Nephron progenitor cell (in vitro differentiated cells): ENCODE data around the gene CCT8L2.
"Not testable (repeated sequence)": the region's sequence is repeated elsewhere in the genome, so short reads cannot be mapped to it uniquely, and the experiment has no call there.

ENCODE experiments used
- DNase-seq: peaks from one replicate; pipeline ENCODE4 v3.0.0; 2021
- H3K27ac Mint-ChIP-seq: 2 replicates; pipeline ENCODE4 v1.8.0; 2021; ENCODE audit warnings: mild to moderate bottlenecking, moderate library complexity, mixed read lengths
- H3K27me3 Mint-ChIP-seq: 2 replicates; pipeline ENCODE4 v1.8.0; 2021; ENCODE audit warnings: mild to moderate bottlenecking, low read depth, mixed read lengths; ENCODE audit not compliant: poor library complexity
- H3K36me3 Mint-ChIP-seq: 2 replicates; pipeline ENCODE4 v1.8.0; 2021; ENCODE audit warnings: low read depth, mixed read lengths
- H3K4me1 Mint-ChIP-seq: 2 replicates; pipeline ENCODE4 v1.8.0; 2021; ENCODE audit warnings: mixed read lengths
- H3K4me3 Mint-ChIP-seq: 2 replicates; pipeline ENCODE4 v1.8.0; 2021; ENCODE audit warnings: mild to moderate bottlenecking, moderate library complexity, mixed read lengths
- H3K9me3 Mint-ChIP-seq: 2 replicates; pipeline ENCODE4 v1.8.0; 2021; ENCODE audit warnings: mild to moderate bottlenecking, moderate library complexity, mixed read lengths
- CTCF ChIP-seq: fragments of 200-600 bp; sonication (generic); IDR thresholded peaks from 2 replicates; pipeline ENCODE4 v1.5.0; 2021; ENCODE audit warnings: antibody characterized with exemption

Gene CCT8L2

GRCh38 chr22:16608931-16609330 is 16.3 kb upstream of the CCT8L2 start:
- DNase-seq, result no peak
- Mint-ChIP-seq H3K4me1 (no peaks in the 10 kb centered on the region), H3K36me3 (peaks cover 5% of the 10 kb centered on the region), H3K9me3 (peaks cover 80% of the 10 kb centered on the region), H3K27ac (no peak overlapping the region), H3K4me3 (no peak overlapping the region), H3K27me3 (no peaks in the 10 kb centered on the region)
- no peak for TF ChIP-seq CTCF

GRCh38 chr22:16604257-16604998 is 11.8 kb upstream of the CCT8L2 start:
- not testable (repeated sequence) for H3K27me3 Mint-ChIP-seq, H3K27ac Mint-ChIP-seq, H3K4me1 Mint-ChIP-seq, H3K36me3 Mint-ChIP-seq, H3K4me3 Mint-ChIP-seq, DNase-seq
- H3K9me3 Mint-ChIP-seq, result peaks cover 73% of the 10 kb centered on the region

GRCh38 chr22:16603770-16604242 is 11.2 kb upstream of the CCT8L2 start:
- not testable (repeated sequence) for H3K27ac Mint-ChIP-seq, H3K36me3 Mint-ChIP-seq, H3K4me3 Mint-ChIP-seq, H3K27me3 Mint-ChIP-seq, H3K4me1 Mint-ChIP-seq, DNase-seq
- peaks cover 70% of the 10 kb centered on the region for H3K9me3 Mint-ChIP-seq

GRCh38 chr22:16603448-16603768 is 10.8 kb upstream of the CCT8L2 start:
- H3K36me3 Mint-ChIP-seq, result no peaks in the 10 kb centered on the region
- no peak for TF ChIP-seq CTCF
- H3K27ac Mint-ChIP-seq, result no peak overlapping the region
- H3K27me3 Mint-ChIP-seq, result peaks cover 2% of the 10 kb centered on the region
- no peaks in the 10 kb centered on the region for H3K4me1 Mint-ChIP-seq
- no peak overlapping the region for H3K4me3 Mint-ChIP-seq
- DNase-seq, result no peak
- H3K9me3 Mint-ChIP-seq, result peaks cover 70% of the 10 kb centered on the region

- DNase-seq, H3K4me3 Mint-ChIP-seq, H3K36me3 Mint-ChIP-seq, H3K27ac Mint-ChIP-seq, H3K4me1 Mint-ChIP-seq, H3K27me3 Mint-ChIP-seq: not testable (repeated sequence)
- peaks cover 66% of the 10 kb centered on the region for H3K9me3 Mint-ChIP-seq
Observed at GRCh38 chr22:16602728-16603447, 10.3 kb upstream of the CCT8L2 start.

- H3K27me3 Mint-ChIP-seq, H3K4me3 Mint-ChIP-seq, H3K36me3 Mint-ChIP-seq, DNase-seq, H3K27ac Mint-ChIP-seq, H3K4me1 Mint-ChIP-seq: not testable (repeated sequence)
- peaks cover 66% of the 10 kb centered on the region for H3K9me3 Mint-ChIP-seq
Observed at GRCh38 chr22:16602224-16602727, 9.7 kb upstream of the CCT8L2 start.

- Mint-ChIP-seq H3K27me3 (peaks cover 2% of the 10 kb centered on the region), H3K4me3 (no peak overlapping the region), H3K4me1 (no peaks in the 10 kb centered on the region), H3K27ac (no peak overlapping the region), H3K36me3 (no peaks in the 10 kb centered on the region), H3K9me3 (peaks cover 67% of the 10 kb centered on the region)
- no peak for TF ChIP-seq CTCF
- DNase-seq, result no peak
Observed at GRCh38 chr22:16601437-16602223, 9.0 kb upstream of the CCT8L2 start.

GRCh38 chr22:16600644-16601436 is 8.2 kb upstream of the CCT8L2 start:
- H3K9me3 Mint-ChIP-seq, result peaks cover 68% of the 10 kb centered on the region
- not testable (repeated sequence) for DNase-seq, H3K4me1 Mint-ChIP-seq, H3K27me3 Mint-ChIP-seq, H3K36me3 Mint-ChIP-seq, H3K4me3 Mint-ChIP-seq, H3K27ac Mint-ChIP-seq

GRCh38 chr22:16599648-16600047 is 7.0 kb upstream of the CCT8L2 start:
- not testable (repeated sequence) for DNase-seq, H3K27me3 Mint-ChIP-seq, H3K27ac Mint-ChIP-seq, H3K4me1 Mint-ChIP-seq, H3K4me3 Mint-ChIP-seq, H3K36me3 Mint-ChIP-seq
- H3K9me3 Mint-ChIP-seq, result peaks cover 78% of the 10 kb centered on the region

GRCh38 chr22:16595251-16595650 is 2.6 kb upstream of the CCT8L2 start:
- not testable (repeated sequence) for H3K27me3 Mint-ChIP-seq, H3K4me1 Mint-ChIP-seq, H3K36me3 Mint-ChIP-seq, DNase-seq, H3K27ac Mint-ChIP-seq, H3K4me3 Mint-ChIP-seq
- peaks cover 92% of the 10 kb centered on the region for H3K9me3 Mint-ChIP-seq
